Tracheal epithelial cell (primary cell): ENCODE results near the gene BATF3. TPM values are rescaled to one million over a fixed set of nuclear protein-coding genes. Genes with fewer than 3 reads are reported as not detected.

Source experiments
- total RNA-seq: library from RNA; depleted of rRNA; stranded (reverse); fragments of >200 nt; gene quantifications from 2 replicates; pipeline ENCODE4 v1.2.1, GENCODE V29; 2014

BATF3 gene, protein sequence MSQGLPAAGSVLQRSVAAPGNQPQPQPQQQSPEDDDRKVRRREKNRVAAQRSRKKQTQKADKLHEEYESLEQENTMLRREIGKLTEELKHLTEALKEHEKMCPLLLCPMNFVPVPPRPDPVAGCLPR
- total RNA-seq: 0.21 and 0.96 TPM in 2 replicates

DNA sequence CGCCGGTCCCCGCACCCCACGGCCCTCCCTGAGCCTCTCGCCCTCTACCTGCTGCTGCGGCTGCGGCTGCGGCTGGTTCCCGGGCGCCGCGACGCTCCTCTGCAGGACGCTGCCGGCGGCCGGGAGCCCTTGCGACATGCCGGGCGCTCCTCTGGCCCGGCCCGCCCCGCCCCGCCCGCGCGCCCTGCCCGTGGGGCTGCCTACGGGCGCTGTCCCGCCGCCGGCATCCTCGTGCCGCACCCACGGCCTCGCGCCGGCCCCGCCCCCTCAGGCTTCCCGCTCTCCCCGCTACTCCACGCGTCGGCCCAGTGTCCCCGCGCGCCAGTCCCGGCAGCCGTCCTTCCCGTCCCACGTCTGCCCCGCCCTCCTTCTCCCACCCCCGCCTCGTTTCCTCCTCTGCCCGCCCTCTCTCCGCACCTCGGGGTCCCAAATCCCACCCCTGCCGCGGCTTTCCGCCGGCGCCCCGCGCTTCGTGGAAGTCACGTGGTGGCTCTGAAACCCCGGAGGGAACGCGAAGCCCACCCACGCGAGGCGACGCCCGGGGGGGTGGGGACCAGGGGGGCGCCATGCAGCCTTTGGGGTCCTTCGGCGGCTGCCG lies at the start of gene BATF3:
Gene BATF3 (minus strand): TSS at position 216 of the 598 bp plus-strand sequence. CDS start 78 bp downstream, at position 138.

Other genes starting within 250 kb of the BATF3 start
- 7.0 and 21.2 TPM in 2 replicates for gene ATF3, start 91.1 kb downstream of the BATF3 start, total RNA-seq
- 19.0 and 27.5 TPM in 2 replicates for gene NSL1, start 91.9 kb upstream of the BATF3 start, total RNA-seq
- 8.0 and 19.4 TPM in 2 replicates for gene TATDN3, start 92.1 kb upstream of the BATF3 start, total RNA-seq
- gene SPATA45, start 147.8 kb upstream of the BATF3 start, total RNA-seq: not detected in 2 replicates
- 10.9 and 12.0 TPM in 2 replicates for gene FLVCR1, start 158.4 kb upstream of the BATF3 start, total RNA-seq